Dedifferentiated amniotic fluid mesenchymal stem cell (primary cell): ENCODE data around the gene RAPGEF3.

ENCODE experiments used
- DNase-seq: peaks from one replicate; pipeline ENCODE4 v3.0.0-alpha.2; 2016; ENCODE audit errors: extremely low spot score

The RAPGEF3 gene

DNA sequence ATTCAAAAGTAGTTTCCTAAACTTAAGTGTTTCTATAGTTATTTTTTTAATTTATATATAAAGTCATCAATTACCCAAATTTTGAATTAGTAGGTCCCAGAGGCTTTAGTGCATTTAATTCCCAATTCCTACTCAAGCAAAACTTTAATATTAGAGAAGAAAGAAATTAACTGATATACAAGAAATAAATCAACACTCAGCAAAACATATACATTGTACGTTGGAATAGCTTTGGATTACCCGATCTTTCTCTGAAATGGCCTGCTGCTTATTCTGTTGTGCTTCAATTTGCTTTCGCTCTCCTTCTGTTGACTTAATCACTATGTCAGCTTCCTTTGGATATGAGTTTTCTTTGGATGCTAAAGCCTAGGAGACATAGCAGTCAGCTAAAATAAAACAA is 71.0 kb downstream of the RAPGEF3 start:
- no peak for DNase-seq

DNA sequence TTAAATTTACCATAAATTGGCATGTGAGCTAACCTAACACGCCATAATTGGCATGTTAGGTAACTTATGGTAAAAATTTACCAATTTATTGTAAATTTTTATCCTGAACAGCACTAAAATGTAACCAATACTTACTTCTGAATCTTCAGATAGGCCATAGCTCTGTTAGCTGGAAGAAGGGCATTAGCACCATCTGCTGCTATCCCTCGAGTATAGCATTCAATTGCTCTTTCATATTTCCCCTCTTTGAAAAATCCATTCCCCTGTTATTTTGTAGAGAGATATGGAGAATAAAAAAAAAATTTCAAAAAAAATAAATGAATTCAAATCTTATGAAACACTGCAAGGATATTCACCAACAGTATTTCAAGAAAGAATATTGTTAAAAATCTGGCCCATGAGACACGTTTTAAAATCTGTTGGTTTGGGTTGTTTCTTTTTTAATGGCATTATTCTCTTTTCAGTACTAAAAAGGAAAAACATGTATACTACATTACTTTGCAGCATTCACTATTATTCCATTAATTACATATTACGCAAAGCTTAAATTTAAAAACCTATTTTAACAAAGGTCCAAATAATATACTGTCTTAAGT is 71.9 kb downstream of the RAPGEF3 start:
- peak; percentile 50 for DNase-seq
